Stomach (tissue), 9 donors: ENCODE results near the gene NDC1. TPM values are rescaled to one million over a fixed set of nuclear protein-coding genes. Genes with fewer than 3 reads are reported as not detected.
A peak's percentile ranks its signal among the peaks of the same experiment; 100 is the strongest.

Experiments used
- DNase-seq, 2 donors: peaks; one replicate each; pipeline versions ENCODE4 v3.0.0 to v3.0.0-alpha.2; 2013 to 2019
- H3K27ac ChIP-seq, 5 donors: fragments of 200-600 bp in 4 of 5; sonication (generic) in 4 of 5; one replicate each; pipeline ENCODE4 v1.5.1; 2013 to 2019; ENCODE audit warnings: mild to moderate bottlenecking in 1 of 5, moderate library complexity in 1 of 5
- H3K27me3 ChIP-seq, 3 donors: fragments of 200-600 bp; sonication (generic); one replicate each; pipeline ENCODE4 v1.5.1; 2017 to 2019; ENCODE audit warnings: mixed run types in 1 of 3
- H3K36me3 ChIP-seq, 4 donors: fragments of 200-600 bp; sonication (generic); 1 replicate in 3 of 4; 2 replicates in 1 of 4; pipeline ENCODE4 v1.5.1; 2016 to 2019
- H3K4me1 ChIP-seq, 4 donors: fragments of 200-600 bp; sonication (generic); one replicate each; pipeline ENCODE4 v1.5.1; 2016 to 2019
- H3K4me3 ChIP-seq, 4 donors: fragments of 200-600 bp; sonication (generic) in 3 of 4; one replicate each; pipeline ENCODE4 v1.5.1; 2016 to 2019; ENCODE audit warnings: mild to moderate bottlenecking in 1 of 4
- H3K9me3 ChIP-seq, 4 donors: fragments of 200-600 bp; sonication (generic); one replicate each; pipeline ENCODE4 v1.5.1; 2016 to 2019
- EP300 ChIP-seq: sonication (generic); formaldehyde crosslinking; IDR thresholded peaks from one replicate; pipeline ENCODE4 v1.6.1; 2017; ENCODE audit warnings: antibody characterized with exemption
- POLR2A ChIP-seq, 4 donors: fragments of 450-650 bp; IDR thresholded peaks; one replicate each; pipeline ENCODE4 v1.6.1; 2016; ENCODE audit warnings: antibody characterized with exemption in 4 of 4, control low read depth in 2 of 4, mild to moderate bottlenecking in 1 of 4, moderate library complexity in 1 of 4
- POLR2AphosphoS5 ChIP-seq, 3 donors: sonication (generic); formaldehyde crosslinking; IDR thresholded peaks; one replicate each; pipeline ENCODE4 v1.6.1; 2016; ENCODE audit warnings: antibody characterized with exemption in 3 of 3
- WGBS, 5 donors: extraction: QIAGEN DNeasy Blood & Tissue Kit in 3 of 5; methylation state at CpG; one replicate each; pipeline versions ENCODE4 v1.1.5 to v1.1.7; 2013 to 2018; 5-methylcytosine and 5-hydroxymethylcytosine counted together
- intact Hi-C: fragments of 100-400 bp; cut with DNase I; formaldehyde crosslinking; loops from one replicate; pipeline ENCODE4 v1.15.1; 2023; ENCODE audit warnings: low total_unique reads
- polyA plus RNA-seq, 3 donors: library from polyadenylated mRNA; stranded (reverse); fragments of 200-250 nt; gene quantifications; one replicate each; pipeline ENCODE4 v1.2.3, GENCODE V29; 2013
- total RNA-seq, 5 donors: library from RNA; depleted of rRNA; stranded (reverse); fragments of >200 nt; gene quantifications; one replicate each; pipeline versions ENCODE4 v1.1.0 to v1.2.3, GENCODE V29; 2014 to 2016
- TF ChIP-seq, protein P1 (sequence below), 7 experiments: fragments of 450-650 bp in 4 of 7; fragments of 200-600 bp in 3 of 7; sonication (generic) in 3 of 7; IDR thresholded peaks; one replicate each; pipeline ENCODE4 v1.5.1; 2016 to 2019; ENCODE audit warnings: antibody characterized with exemption in 7 of 7, control low read depth in 2 of 7, mild to moderate bottlenecking in 1 of 7
- donor health status: healthy with polysubstance abuse.
- donor health status: Bipolar disorder and iron deficiency.
- donor health status: healthy.

The NDC1 gene
- total and polyA plus RNA-seq, 8 donors = 2.6 to 46.9 (median 7.7) TPM

DNA sequence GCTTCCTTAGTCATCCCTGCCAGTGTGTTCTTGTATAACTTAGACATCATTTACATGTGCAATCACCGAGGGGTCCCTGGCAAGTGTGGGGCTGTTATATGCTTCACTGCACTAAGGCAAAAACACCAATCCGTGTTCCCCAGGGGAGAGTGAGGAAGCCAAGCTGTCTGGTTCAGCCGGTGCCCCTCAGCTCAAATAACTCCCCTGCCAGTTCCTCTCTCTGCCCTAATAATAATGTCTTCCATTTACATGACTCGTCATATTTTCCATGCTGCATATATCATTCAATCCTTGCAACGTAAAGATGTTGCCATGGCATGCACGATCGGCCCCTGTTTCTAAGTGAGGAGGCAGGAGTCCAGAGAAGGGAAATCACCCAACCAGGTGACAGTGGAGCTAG is 24.4 kb upstream of the NDC1 start:
- H3K4me3 ChIP-seq = no peak overlapping the region
- DNase-seq = no peak
- no peaks in the 10 kb centered on the region for H3K4me1 ChIP-seq
- H3K36me3 ChIP-seq = peaks cover 39 to 79% (median 70%) of the 10 kb centered on the region in 4 donors
- no peaks in the 10 kb centered on the region for H3K9me3 ChIP-seq
- no peak for TF ChIP-seq POLR2AphosphoS5 (IDR thresholded peaks at IDR 0.05)
- TF ChIP-seq EP300 = no peak
- no peak for TF ChIP-seq POLR2A (IDR thresholded peaks at IDR 0.05)
- TF ChIP-seq, protein P1, sequence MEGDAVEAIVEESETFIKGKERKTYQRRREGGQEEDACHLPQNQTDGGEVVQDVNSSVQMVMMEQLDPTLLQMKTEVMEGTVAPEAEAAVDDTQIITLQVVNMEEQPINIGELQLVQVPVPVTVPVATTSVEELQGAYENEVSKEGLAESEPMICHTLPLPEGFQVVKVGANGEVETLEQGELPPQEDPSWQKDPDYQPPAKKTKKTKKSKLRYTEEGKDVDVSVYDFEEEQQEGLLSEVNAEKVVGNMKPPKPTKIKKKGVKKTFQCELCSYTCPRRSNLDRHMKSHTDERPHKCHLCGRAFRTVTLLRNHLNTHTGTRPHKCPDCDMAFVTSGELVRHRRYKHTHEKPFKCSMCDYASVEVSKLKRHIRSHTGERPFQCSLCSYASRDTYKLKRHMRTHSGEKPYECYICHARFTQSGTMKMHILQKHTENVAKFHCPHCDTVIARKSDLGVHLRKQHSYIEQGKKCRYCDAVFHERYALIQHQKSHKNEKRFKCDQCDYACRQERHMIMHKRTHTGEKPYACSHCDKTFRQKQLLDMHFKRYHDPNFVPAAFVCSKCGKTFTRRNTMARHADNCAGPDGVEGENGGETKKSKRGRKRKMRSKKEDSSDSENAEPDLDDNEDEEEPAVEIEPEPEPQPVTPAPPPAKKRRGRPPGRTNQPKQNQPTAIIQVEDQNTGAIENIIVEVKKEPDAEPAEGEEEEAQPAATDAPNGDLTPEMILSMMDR (IDR thresholded peaks at IDR 0.05) = no peak
- intact Hi-C loops = no loop called here
- WGBS, 5 donors = 76 to 87% (median 82%) methylated on average over 6 to 7 of the region's 7 CpGs
- H3K27me3 ChIP-seq = no peaks in the 10 kb centered on the region
- H3K27ac ChIP-seq = no peak overlapping the region

DNA sequence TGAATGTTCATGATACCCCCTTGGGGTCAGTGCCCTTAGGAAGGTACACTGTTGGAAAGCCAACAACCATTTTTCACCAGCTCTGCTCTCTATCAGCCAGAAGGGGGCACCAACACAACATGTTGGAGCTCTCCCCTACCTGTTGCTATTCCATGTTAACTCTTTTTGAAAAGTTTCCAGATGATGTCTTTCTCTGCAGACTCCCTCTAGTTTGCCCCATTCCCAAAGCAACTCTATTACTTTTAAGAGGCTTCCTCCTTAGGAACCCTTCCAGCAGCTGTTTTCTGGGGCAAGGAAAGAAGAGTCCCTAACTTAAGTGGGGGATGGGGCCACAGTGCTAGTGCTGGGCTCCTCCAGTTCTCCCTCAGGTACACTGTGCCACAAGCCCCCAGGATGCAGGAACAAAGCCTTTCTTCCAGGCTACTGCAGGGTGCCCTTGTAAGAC is 22.9 kb upstream of the NDC1 start:
- intact Hi-C loops = no loop called here
- DNase-seq = peak; percentile 39 to 83
- Histone ChIP-seq H3K27ac (no peak overlapping the region), H3K27me3 (no peaks in the 10 kb centered on the region), H3K9me3 (no peaks in the 10 kb centered on the region), H3K4me1 (no peaks in the 10 kb centered on the region), H3K36me3 (peaks cover 49 to 83% (median 71%) of the 10 kb centered on the region in 4 donors), H3K4me3 (no peak overlapping the region)
- TF ChIP-seq, protein P1 (IDR thresholded peaks at IDR 0.05) = peak in 5 of 7 experiments; percentile 51 to 71 (median 58)
- TF ChIP-seq EP300 = no peak
- no peak for TF ChIP-seq POLR2AphosphoS5 (IDR thresholded peaks at IDR 0.05)

DNA sequence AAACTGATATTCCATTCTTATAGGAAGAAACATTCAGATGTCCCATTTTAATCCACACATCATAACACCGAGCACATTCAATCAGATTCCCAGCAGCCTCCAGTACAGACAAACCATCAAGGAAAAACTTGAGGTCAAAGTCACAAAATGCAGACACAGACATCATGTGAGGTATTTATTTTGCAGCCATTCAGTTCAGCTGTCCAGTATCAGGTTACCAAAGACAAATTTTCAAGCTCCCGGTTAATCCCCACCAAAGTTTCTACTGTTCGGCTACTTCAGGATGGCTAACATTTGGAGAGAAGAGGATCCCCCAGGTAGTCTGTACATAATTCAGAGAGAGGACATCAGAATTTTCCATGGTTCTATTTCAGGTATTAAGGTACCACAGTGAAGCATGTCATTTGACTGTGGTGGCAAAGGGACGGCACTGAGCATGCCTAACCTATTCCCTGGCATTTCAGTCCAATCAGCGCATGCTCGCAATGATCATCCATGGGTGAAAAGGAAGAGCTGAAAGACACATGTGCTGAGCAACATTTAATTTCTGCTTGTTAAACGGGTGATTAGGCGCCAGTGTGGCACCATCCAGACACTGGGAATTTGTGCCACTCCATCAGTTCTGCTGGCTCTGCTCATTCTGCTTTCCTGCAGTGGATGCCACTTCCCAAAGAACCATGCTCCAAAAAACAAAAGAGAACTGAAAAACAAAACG is 13.6 kb upstream of the NDC1 start:
- intact Hi-C loops = no loop called here
- Histone ChIP-seq H3K36me3 (peaks cover 31 to 67% (median 62%) of the 10 kb centered on the region in 4 donors), H3K4me3 (no peak overlapping the region), H3K27me3 (no peaks in the 10 kb centered on the region), H3K27ac (no peak overlapping the region), H3K4me1 (no peaks in the 10 kb centered on the region), H3K9me3 (no peaks in the 10 kb centered on the region)
- 85 to 94% (median 88%) methylated on average over 9 of the region's 9 CpGs for WGBS, 5 donors
- DNase-seq = peak in 1 of 2 donors; percentile 22
- TF ChIP-seq POLR2A (IDR thresholded peaks at IDR 0.05) = no peak
- TF ChIP-seq, protein P1 (IDR thresholded peaks at IDR 0.05) = no peak

DNA sequence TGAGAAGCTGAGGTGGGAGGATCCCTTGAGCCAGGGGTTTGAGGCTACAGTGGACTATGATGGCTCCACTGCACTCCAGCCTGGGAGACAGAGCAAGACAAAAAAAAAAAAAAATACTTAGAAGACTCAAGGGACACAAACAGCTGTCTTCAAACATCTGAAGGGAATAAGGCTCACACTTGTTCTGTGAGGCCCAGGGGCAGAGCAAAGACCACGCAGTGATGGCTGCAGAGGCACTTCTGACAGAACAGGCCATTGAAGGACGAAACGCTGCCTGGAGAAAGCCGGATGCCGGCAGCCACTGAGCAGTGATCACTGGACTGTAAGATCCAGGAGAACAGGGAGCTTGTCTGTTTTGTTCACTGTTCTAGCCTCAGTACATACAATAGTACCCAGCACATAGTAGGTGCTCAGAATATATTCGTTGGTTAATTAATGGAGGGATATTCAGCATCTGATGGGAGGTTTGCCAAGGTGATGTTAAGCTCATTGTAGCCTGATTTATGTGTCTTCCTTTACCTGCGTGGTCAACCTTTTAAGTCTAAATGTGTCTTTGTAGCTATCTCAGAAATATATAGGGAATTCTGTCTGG is 12.1 kb upstream of the NDC1 start:
- TF ChIP-seq EP300 = no peak
- no peak for TF ChIP-seq POLR2AphosphoS5 (IDR thresholded peaks at IDR 0.05)
- TF ChIP-seq, protein P1 (IDR thresholded peaks at IDR 0.05) = no peak
- no peak for TF ChIP-seq POLR2A (IDR thresholded peaks at IDR 0.05)
- no peak for DNase-seq
- H3K4me1 ChIP-seq = no peaks in the 10 kb centered on the region

More for the DNA sequence above, 12.1 kb upstream of the NDC1 start:
- 87 to 90% (median 90%) methylated on average over 7 of the region's 7 CpGs for WGBS, 5 donors
- intact Hi-C loops = no loop called here
- Histone ChIP-seq H3K27me3 (no peaks in the 10 kb centered on the region), H3K27ac (no peak overlapping the region), H3K36me3 (peaks cover 17 to 51% (median 47%) of the 10 kb centered on the region in 4 donors), H3K4me3 (no peak overlapping the region), H3K9me3 (no peaks in the 10 kb centered on the region)
